Ishikawa (cell line): ENCODE results near the gene ZNF644.

Source experiments
- CEBPB ChIP-seq: IDR thresholded peaks from 2 replicates; pipeline ENCODE4 v1.6.1; 2012
- CREB1 ChIP-seq: IDR thresholded peaks from 2 replicates; pipeline ENCODE4 v1.6.1; 2012; ENCODE audit warnings: low read depth
- EGR1 ChIP-seq: IDR thresholded peaks from 2 replicates; pipeline ENCODE4 v1.6.1; 2012
- EP300 ChIP-seq: IDR thresholded peaks from 2 replicates; pipeline ENCODE4 v1.6.1; 2012; ENCODE audit warnings: borderline replicate concordance
- FOXM1 ChIP-seq: IDR thresholded peaks from 2 replicates; pipeline ENCODE4 v1.6.1; 2012; ENCODE audit warnings: low read depth, borderline replicate concordance
- NFIC ChIP-seq: IDR thresholded peaks from 2 replicates; pipeline ENCODE4 v1.6.1; 2012
- RAD21 ChIP-seq: IDR thresholded peaks from 2 replicates; pipeline ENCODE4 v1.6.1; 2012; ENCODE audit warnings: low read depth
- TAF1 ChIP-seq: IDR thresholded peaks from 2 replicates; pipeline ENCODE4 v1.6.1; 2012; ENCODE audit warnings: low read depth, mild to moderate bottlenecking
- TCF12 ChIP-seq: IDR thresholded peaks from 2 replicates; pipeline ENCODE4 v1.6.1; 2012; ENCODE audit warnings: low read depth
- TEAD4 ChIP-seq: IDR thresholded peaks from 2 replicates; pipeline ENCODE4 v1.6.1; 2012
- YY1 ChIP-seq: IDR thresholded peaks from 2 replicates; pipeline ENCODE4 v1.6.1; 2012; ENCODE audit warnings: low read depth
- ZBTB7A ChIP-seq: IDR thresholded peaks from 2 replicates; pipeline ENCODE4 v1.6.1; 2012; ENCODE audit warnings: low read depth
- TF ChIP-seq, protein P1 (sequence below): IDR thresholded peaks from 2 replicates; pipeline ENCODE4 v1.6.1; 2012
- TF ChIP-seq, protein P2 (sequence below): IDR thresholded peaks from 2 replicates; pipeline ENCODE4 v1.6.1; 2012
- TF ChIP-seq, protein P3 (sequence below): IDR thresholded peaks from 2 replicates; pipeline ENCODE4 v1.6.1; 2012; ENCODE audit warnings: low read depth, mild to moderate bottlenecking

Gene ZNF644

DNA sequence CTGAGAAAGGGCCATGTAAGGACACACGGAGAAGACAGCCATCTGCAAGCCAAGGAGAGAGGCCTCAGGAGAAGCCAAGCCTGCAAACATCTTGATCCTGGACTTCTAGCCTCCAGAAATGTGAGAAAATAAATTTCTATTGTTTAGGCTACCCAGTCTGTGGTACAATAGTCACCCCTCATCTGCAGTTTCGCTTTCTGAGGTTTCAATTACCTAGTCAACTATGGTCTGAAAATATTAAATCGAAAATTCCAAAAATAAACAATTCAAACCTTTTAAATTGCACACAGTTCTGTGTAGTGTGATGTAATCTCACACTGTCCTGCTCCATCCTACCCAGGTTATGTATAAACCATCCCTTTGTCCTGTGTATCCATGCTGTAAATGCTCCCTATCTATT lies 52.6 kb downstream of the ZNF644 start:
- no peak for TF ChIP-seq FOXM1
- no peak for TF ChIP-seq TAF1
- TF ChIP-seq ZBTB7A = no peak
- TF ChIP-seq EGR1 = no peak
- TF ChIP-seq, protein P1, sequence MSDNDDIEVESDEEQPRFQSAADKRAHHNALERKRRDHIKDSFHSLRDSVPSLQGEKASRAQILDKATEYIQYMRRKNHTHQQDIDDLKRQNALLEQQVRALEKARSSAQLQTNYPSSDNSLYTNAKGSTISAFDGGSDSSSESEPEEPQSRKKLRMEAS = no peak
- TF ChIP-seq, protein P2, sequence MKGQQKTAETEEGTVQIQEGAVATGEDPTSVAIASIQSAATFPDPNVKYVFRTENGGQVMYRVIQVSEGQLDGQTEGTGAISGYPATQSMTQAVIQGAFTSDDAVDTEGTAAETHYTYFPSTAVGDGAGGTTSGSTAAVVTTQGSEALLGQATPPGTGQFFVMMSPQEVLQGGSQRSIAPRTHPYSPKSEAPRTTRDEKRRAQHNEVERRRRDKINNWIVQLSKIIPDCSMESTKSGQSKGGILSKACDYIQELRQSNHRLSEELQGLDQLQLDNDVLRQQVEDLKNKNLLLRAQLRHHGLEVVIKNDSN = no peak
- TF ChIP-seq EP300 = no peak
- TF ChIP-seq NFIC = no peak

DNA sequence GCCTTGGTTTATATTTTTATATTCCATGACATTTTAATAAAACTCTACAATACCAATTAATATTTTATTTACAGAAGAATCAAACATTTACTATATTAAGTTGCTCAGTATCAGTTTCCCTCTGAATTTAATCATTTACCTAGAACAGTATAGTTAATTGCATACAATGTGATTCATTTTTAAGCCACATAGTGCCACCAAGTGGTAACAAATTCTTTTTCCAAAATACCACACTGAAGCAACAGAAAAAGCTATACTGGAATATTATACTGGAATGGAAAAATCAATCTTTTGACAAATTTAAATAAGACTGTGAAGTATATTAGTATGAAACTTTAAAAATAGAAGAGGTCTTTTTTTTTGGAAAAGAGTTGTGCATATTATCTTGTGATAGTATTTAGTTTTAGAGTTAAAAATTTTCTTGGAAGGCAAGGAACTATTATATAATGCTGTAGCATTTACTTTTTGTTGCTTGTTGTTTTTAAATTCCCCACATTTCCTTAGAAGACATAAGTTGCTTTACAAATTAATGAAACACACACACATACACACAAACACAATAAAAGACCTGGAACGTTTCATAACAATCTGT lies 57.3 kb downstream of the ZNF644 start:
- no peak for TF ChIP-seq FOXM1
- TF ChIP-seq RAD21 = peak; percentile 55

DNA sequence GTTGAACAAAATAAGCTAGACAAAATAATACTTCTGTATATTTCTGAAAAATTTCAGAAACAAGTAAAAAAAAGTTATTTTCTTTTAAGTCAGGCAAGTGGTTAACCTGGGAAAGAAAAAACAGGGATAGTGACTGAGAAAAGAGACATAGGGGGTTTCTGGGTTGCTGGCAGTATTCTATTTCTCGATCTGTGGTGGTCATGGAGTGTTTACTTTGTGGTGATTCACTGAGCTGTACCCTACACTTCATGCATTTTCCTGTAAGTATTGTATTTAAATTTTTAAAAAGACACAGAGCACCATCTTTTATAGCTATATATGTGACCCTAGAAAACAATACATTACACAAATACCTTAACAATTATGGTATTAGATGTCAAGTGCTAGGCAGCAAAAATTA lies 58.2 kb downstream of the ZNF644 start:
- TF ChIP-seq, protein P1 = no peak
- TF ChIP-seq, protein P3, sequence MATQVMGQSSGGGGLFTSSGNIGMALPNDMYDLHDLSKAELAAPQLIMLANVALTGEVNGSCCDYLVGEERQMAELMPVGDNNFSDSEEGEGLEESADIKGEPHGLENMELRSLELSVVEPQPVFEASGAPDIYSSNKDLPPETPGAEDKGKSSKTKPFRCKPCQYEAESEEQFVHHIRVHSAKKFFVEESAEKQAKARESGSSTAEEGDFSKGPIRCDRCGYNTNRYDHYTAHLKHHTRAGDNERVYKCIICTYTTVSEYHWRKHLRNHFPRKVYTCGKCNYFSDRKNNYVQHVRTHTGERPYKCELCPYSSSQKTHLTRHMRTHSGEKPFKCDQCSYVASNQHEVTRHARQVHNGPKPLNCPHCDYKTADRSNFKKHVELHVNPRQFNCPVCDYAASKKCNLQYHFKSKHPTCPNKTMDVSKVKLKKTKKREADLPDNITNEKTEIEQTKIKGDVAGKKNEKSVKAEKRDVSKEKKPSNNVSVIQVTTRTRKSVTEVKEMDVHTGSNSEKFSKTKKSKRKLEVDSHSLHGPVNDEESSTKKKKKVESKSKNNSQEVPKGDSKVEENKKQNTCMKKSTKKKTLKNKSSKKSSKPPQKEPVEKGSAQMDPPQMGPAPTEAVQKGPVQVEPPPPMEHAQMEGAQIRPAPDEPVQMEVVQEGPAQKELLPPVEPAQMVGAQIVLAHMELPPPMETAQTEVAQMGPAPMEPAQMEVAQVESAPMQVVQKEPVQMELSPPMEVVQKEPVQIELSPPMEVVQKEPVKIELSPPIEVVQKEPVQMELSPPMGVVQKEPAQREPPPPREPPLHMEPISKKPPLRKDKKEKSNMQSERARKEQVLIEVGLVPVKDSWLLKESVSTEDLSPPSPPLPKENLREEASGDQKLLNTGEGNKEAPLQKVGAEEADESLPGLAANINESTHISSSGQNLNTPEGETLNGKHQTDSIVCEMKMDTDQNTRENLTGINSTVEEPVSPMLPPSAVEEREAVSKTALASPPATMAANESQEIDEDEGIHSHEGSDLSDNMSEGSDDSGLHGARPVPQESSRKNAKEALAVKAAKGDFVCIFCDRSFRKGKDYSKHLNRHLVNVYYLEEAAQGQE = no peak
- TF ChIP-seq EP300 (no peak), CREB1 (no peak), FOXM1 (no peak), RAD21 (no peak)

DNA sequence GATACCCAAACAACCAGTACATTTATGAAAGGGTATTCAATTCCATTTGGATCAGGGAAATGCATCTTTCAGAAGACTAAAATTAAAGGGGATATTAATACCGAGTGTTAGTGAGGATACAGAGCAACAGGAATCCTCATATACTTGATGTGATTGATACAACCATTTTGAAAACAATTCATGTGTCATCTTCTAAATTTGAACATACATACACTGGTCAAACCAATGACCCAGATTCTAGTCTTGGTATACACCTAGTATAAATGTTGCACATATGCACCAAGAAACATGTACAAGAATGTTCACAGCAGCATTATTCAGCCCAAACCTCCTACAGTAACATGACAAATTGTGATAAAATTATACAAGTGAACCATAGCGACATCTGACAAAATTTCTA lies 58.6 kb downstream of the ZNF644 start:
- TF ChIP-seq, protein P2 = no peak
- TF ChIP-seq EGR1 = no peak
- TF ChIP-seq NFIC = no peak
- TF ChIP-seq, protein P1 = no peak
- no peak for TF ChIP-seq FOXM1
- TF ChIP-seq ZBTB7A = no peak
- no peak for TF ChIP-seq CEBPB
- no peak for TF ChIP-seq TEAD4
- no peak for TF ChIP-seq EP300
- no peak for TF ChIP-seq CREB1
- TF ChIP-seq RAD21 = no peak
- no peak for TF ChIP-seq TAF1
- TF ChIP-seq, protein P3 = no peak
- TF ChIP-seq YY1 = no peak
- TF ChIP-seq TCF12 = no peak

DNA sequence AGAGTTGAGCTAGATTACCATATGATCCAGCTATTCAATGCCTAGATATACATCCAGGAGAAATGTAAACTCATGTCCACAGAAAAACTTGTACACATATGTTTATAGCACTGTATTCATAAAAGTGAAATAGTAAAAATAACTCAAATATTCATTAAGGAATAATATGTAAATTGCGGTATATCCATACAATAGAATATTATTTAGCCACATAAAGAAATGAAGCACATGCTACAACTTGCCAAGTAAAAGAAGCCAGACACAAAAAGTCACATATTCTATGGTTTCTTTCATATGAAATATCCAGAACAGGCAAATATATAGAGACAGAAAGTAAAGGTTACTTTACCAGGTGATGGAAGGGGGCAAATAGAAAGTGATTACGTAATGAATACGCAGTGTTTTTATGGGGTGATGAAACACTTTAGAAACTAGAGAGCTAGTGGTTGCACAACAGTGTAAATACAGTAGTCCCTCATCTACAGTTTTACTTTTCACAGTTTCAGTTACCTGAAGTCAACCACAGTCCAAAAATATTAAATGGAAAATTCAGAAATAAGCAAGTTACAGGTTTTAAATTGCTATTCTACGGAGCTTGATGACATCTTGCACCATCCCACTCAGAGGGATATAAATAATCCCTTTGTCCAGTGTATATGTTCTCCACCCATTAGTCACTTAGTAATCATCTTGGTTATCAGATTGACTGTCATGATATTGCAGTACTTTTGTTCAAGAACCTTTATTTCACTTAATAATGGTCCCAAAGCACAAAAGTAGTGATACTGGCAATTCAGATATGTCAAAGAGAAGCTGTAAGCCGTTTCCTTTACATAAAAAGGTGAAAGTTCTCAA lies 62.3 kb downstream of the ZNF644 start:
- TF ChIP-seq CREB1 (no peak), CEBPB (peak; percentile 36; the same call in 1 of the 2 replicates)

DNA sequence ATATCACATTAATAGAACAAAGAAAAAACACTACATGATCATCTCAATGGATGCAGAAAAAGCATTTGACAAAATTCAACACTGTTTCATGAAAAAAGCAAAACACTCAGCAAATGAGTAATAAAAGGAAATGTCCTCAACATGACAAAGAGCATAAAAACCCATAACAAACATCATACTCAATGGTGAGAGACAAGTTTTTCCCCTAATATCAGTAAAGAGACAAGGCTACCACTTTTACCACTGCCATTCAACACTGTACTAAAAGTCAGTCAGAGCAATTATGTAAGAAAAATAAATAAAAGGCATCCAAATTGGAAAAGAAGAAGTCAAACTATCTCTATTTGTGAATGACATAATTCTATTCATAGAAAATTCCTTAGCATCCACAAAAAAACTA lies 64.3 kb downstream of the ZNF644 start:
- TF ChIP-seq EGR1 (no peak), YY1 (no peak), CREB1 (no peak), TCF12 (no peak), TAF1 (no peak), CEBPB (no peak), NFIC (no peak), ZBTB7A (no peak), FOXM1 (no peak), TEAD4 (no peak)
- TF ChIP-seq, protein P3 = no peak
- TF ChIP-seq, protein P2 = no peak
